Upper lobe of right lung (tissue), 1 donor: ENCODE data around the gene ACTN2. TPM values are rescaled to one million over a fixed set of nuclear protein-coding genes. Genes with fewer than 3 reads are reported as not detected.
A peak's percentile ranks its signal among the peaks of the same experiment; 100 is the strongest.

Experiments
- ATAC-seq: fragments of 200-7000 bp; cut with Tn5 transposase; one replicate; pipeline ENCODE4 v1.9.1; 2020; ENCODE audit warnings: mild to moderate bottlenecking, moderate library complexity
- DNase-seq: peaks from one replicate; pipeline ENCODE4 v3.0.0-alpha.2; 2020
- H3K27ac ChIP-seq: fragments of 200-600 bp; one replicate; pipeline ENCODE4 v1.8.0; 2022
- H3K27me3 ChIP-seq: fragments of 200-600 bp; one replicate; pipeline ENCODE4 v1.8.0; 2022; ENCODE audit warnings: mild to moderate bottlenecking
- H3K36me3 ChIP-seq: fragments of 200-600 bp; one replicate; pipeline ENCODE4 v1.8.0; 2022
- H3K4me1 ChIP-seq: fragments of 200-600 bp; one replicate; pipeline ENCODE4 v1.8.0; 2022
- H3K4me3 ChIP-seq: fragments of 200-600 bp; one replicate; pipeline ENCODE4 v1.8.0; 2022; ENCODE audit warnings: mild to moderate bottlenecking
- H3K9me3 ChIP-seq: fragments of 200-600 bp; one replicate; pipeline ENCODE4 v1.8.0; 2022
- intact Hi-C: fragments of 100-400 bp; cut with DNase I; formaldehyde crosslinking; loops from one replicate; pipeline ENCODE4 v1.11.0; 2022
- long read RNA-seq: library from polyadenylated mRNA; unstranded; transcript quantifications from one replicate; pipeline ENCODE4 v2.0.0, GENCODE V29; 2021
- total RNA-seq: library from RNA; stranded (reverse); fragmentation: NEBNext Ultra II Directional; extraction: Animal tissue kit (Norgen Biotek cat#: 25700); gene quantifications from one replicate; pipeline ENCODE4 v1.2.1, GENCODE V29; 2021
- TF ChIP-seq, protein P1 (sequence below): fragments of 200-600 bp; IDR thresholded peaks from one replicate; pipeline ENCODE4 v1.8.0; 2022; ENCODE audit warnings: antibody characterized with exemption
- donor health status: DM: no; HTN: yes; CAD: no; lungs with severe emphysema.

Gene ACTN2
- 2.8 TPM for total RNA-seq
- long read RNA-seq, full-length matches to known transcripts = 1 of 2 reads
- long read RNA-seq, partial matches to known transcripts = 0 of 2 reads
- long read RNA-seq, other reads (novel, unspliced or antisense) = 1 of 2 reads

DNA sequence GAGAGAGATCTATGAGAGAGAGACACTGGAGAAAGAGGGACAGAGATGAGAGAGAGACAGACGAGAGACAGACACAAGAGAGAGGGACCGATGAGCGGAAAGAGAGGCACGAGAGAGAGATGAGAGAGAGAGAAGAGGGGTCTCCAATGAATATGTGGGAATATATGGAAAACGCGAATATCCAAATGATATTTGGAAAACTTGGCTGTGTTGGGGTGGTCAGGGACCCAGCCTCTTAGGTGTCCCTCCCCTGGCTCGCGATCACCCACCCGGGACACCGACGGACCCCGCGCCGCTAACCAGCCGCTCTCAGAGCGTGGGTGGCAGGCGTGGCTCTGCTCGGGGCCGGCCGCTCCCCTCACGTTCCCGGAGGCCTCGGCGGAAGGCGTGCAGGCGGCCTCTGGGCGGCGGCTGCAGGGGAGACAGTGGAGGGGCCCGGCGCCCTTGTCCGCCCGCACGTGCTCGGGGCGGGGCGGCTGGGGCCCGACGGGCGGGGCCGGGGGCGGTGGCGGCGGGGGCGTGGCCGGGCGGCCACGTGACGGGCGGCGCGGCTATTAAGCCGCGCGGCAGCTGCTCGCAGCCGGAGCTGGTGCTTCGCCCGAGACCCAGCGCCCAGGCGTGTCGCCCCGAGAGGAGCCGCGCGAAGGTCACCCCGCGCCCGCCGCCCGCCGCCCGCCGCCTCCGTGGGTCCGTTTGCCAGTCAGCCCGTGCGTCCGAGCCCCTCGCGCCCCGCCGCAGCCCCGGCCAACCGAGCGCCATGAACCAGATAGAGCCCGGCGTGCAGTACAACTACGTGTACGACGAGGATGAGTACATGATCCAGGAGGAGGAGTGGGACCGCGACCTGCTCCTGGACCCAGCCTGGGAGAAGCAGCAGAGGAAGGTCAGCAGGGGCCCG is at the start of gene ACTN2:
ACTN2 (plus strand) TSS at position 583 of the 898 bp plus-strand sequence; CDS start at position 758, 175 bp downstream.
- TF ChIP-seq, protein P1, sequence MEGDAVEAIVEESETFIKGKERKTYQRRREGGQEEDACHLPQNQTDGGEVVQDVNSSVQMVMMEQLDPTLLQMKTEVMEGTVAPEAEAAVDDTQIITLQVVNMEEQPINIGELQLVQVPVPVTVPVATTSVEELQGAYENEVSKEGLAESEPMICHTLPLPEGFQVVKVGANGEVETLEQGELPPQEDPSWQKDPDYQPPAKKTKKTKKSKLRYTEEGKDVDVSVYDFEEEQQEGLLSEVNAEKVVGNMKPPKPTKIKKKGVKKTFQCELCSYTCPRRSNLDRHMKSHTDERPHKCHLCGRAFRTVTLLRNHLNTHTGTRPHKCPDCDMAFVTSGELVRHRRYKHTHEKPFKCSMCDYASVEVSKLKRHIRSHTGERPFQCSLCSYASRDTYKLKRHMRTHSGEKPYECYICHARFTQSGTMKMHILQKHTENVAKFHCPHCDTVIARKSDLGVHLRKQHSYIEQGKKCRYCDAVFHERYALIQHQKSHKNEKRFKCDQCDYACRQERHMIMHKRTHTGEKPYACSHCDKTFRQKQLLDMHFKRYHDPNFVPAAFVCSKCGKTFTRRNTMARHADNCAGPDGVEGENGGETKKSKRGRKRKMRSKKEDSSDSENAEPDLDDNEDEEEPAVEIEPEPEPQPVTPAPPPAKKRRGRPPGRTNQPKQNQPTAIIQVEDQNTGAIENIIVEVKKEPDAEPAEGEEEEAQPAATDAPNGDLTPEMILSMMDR = no peak
- H3K27ac ChIP-seq = no peak within 1 kb of the TSS
- H3K4me1 ChIP-seq = peaks cover 5% of the 10 kb centered on the region
- intact Hi-C loops = no loop called here
- peaks cover 29% of the 10 kb centered on the region for H3K27me3 ChIP-seq
- no peaks in the 10 kb centered on the region for H3K36me3 ChIP-seq
- no peaks in the 10 kb centered on the region for H3K9me3 ChIP-seq
- peak; percentile 77 for DNase-seq
- H3K4me3 ChIP-seq = peak within 1 kb of the TSS; percentile 51
- peak; percentile 94 for ATAC-seq

DNA sequence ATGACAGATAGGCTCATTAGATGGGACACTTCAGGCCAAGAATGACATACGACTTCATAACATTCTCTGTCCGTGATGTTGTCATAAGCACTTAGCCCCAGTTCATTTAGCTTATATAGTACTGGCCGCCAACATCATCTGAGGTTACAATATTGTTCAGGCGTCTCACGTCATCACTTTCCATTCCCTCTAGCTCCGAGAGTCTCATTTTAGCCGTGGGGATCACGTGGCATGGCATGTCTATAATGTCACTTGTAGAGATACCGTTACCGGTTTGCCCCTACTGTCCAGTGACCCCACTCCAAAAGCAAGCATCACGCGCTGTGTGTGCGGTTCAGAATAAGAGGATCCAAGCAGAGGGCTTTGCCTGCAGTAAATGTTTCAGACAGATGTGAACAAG is 47.4 kb upstream of the ACTN2 start:
- intact Hi-C loops = no loop called here

DNA sequence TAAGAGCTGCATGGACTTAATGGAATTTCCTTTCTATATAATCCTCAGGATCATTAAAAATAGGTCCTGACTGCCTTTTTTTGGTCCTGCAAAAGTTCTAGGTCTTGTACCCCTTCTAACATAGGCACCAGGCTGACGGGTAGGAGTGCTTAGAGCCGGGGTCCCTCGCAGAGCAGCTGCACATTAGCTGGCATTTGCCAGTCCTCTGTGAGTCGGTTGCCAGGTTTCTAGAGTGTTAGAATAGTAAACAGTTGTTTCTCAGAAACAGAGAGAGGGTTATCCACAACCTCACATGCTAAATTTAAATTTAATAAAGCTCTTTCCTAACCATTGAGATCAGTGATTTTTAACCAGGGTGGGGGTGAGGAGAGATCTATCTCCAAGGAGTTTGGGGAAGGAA is 46.6 kb upstream of the ACTN2 start:
- no peaks in the 10 kb centered on the region for H3K9me3 ChIP-seq
- H3K4me3 ChIP-seq = no peak overlapping the region
- intact Hi-C loops = no loop called here
- no peak for ATAC-seq
- H3K36me3 ChIP-seq = no peaks in the 10 kb centered on the region
- H3K27me3 ChIP-seq = no peaks in the 10 kb centered on the region
- TF ChIP-seq, protein P1 = no peak
- no peak for DNase-seq
- H3K4me1 ChIP-seq = no peaks in the 10 kb centered on the region
- no peak overlapping the region for H3K27ac ChIP-seq

More for the DNA sequence above, 47.4 kb upstream of the ACTN2 start:
- TF ChIP-seq, protein P1 = no peak
- Histone ChIP-seq H3K4me3 (no peak overlapping the region), H3K4me1 (no peaks in the 10 kb centered on the region), H3K9me3 (no peaks in the 10 kb centered on the region), H3K36me3 (no peaks in the 10 kb centered on the region), H3K27ac (no peak overlapping the region), H3K27me3 (no peaks in the 10 kb centered on the region)
- ATAC-seq (no peak), DNase-seq (no peak)

DNA sequence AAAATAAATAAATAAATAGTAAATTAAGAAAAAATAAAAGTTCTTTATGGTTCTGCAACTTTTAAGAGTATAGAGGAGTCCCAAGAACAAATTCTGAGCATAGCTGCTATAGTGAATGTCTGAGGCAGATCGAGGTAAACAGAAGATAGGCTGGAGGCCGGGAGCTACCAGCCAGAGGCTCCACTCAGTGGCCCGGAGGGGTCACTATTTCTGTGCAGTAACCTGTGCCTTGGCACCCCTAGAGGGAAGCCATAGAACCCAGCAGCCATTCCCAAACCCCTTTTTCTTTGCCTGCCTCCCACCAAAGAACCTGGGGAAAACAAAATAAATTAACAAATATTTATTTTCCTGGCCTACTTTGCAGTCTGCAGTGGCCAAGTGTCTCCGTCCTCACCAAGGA is 43.5 kb upstream of the ACTN2 start:
- Histone ChIP-seq H3K9me3 (no peaks in the 10 kb centered on the region), H3K36me3 (no peaks in the 10 kb centered on the region), H3K27ac (no peak overlapping the region), H3K4me3 (no peak overlapping the region), H3K4me1 (no peaks in the 10 kb centered on the region), H3K27me3 (no peaks in the 10 kb centered on the region)
- DNase-seq (no peak), ATAC-seq (no peak)
- TF ChIP-seq, protein P1 = no peak
- intact Hi-C loops = no loop called here

DNA sequence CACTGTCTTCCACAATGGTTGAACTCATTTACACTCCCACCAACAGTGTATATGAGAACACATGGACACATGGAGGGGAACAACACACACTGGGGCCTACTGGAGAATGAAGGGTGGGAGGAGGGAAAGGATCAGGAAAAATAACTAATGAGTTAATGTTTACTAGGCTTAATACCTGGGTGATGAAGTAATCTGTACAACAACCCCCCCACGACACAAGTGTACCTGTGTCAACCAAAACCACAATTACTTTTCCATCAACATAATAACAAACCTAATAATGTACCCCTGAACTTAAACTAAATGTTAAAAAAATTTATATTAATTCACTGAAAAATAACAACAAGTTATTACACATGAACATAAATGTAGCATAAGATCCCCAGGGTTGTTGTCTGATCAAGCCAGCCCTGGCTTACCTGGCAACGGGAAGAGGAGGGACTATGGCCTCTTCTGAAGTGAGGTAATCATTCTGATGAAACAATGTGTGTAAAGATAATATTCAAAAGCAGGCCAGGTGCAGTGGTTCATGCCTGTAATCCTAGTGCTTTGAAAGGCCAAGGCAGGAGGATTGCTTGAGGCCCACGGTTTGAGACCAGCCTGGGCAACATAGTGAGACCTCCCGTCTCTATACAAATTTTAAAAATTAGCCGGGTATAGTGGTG is 41.2 kb upstream of the ACTN2 start:
- DNase-seq (no peak), ATAC-seq (no peak)
- H3K4me3 ChIP-seq = no peak overlapping the region
- no peaks in the 10 kb centered on the region for H3K36me3 ChIP-seq
- H3K27me3 ChIP-seq = no peaks in the 10 kb centered on the region
- intact Hi-C loops = no loop called here
- no peaks in the 10 kb centered on the region for H3K9me3 ChIP-seq
- no peak overlapping the region for H3K27ac ChIP-seq
- TF ChIP-seq, protein P1 = no peak
- H3K4me1 ChIP-seq = no peaks in the 10 kb centered on the region
